B cell (primary cell): Measurements from ENCODE around the gene RNF146.

ENCODE experiments used
- EZH2 ChIP-seq: IDR thresholded peaks from 2 replicates; pipeline ENCODE4 v1.6.1; 2012; ENCODE audit warnings: borderline replicate concordance, low read depth, mild to moderate bottlenecking, moderate library complexity, low read length; ENCODE audit not compliant: insufficient read depth, poor library complexity, severe bottlenecking
- TF ChIP-seq, protein P1 (sequence below): fragments of 200-600 bp; IDR thresholded peaks from one replicate; pipeline ENCODE4 v1.8.0; 2022; ENCODE audit warnings: antibody characterized with exemption, mild to moderate bottlenecking

GRCh38 chr6:127290391-127291265, 24.0 kb downstream of the RNF146 start:
- TF ChIP-seq, protein P1, sequence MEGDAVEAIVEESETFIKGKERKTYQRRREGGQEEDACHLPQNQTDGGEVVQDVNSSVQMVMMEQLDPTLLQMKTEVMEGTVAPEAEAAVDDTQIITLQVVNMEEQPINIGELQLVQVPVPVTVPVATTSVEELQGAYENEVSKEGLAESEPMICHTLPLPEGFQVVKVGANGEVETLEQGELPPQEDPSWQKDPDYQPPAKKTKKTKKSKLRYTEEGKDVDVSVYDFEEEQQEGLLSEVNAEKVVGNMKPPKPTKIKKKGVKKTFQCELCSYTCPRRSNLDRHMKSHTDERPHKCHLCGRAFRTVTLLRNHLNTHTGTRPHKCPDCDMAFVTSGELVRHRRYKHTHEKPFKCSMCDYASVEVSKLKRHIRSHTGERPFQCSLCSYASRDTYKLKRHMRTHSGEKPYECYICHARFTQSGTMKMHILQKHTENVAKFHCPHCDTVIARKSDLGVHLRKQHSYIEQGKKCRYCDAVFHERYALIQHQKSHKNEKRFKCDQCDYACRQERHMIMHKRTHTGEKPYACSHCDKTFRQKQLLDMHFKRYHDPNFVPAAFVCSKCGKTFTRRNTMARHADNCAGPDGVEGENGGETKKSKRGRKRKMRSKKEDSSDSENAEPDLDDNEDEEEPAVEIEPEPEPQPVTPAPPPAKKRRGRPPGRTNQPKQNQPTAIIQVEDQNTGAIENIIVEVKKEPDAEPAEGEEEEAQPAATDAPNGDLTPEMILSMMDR: no peak
- TF ChIP-seq EZH2: no peak
